GM19467 (cell line): ENCODE data around the gene NFKBIB.
"Not testable (repeated sequence)": the region's sequence is repeated elsewhere in the genome, so short reads cannot be mapped to it uniquely, and the experiment has no call there.

Experiments used
- ATAC-seq: cut with Tn5 transposase; IDR thresholded peaks from one replicate; pipeline ENCODE4 v1.9.1; 2021; ENCODE audit warnings: mild to moderate bottlenecking, moderate library complexity; ENCODE audit not compliant: unreplicated experiment

Gene NFKBIB

DNA sequence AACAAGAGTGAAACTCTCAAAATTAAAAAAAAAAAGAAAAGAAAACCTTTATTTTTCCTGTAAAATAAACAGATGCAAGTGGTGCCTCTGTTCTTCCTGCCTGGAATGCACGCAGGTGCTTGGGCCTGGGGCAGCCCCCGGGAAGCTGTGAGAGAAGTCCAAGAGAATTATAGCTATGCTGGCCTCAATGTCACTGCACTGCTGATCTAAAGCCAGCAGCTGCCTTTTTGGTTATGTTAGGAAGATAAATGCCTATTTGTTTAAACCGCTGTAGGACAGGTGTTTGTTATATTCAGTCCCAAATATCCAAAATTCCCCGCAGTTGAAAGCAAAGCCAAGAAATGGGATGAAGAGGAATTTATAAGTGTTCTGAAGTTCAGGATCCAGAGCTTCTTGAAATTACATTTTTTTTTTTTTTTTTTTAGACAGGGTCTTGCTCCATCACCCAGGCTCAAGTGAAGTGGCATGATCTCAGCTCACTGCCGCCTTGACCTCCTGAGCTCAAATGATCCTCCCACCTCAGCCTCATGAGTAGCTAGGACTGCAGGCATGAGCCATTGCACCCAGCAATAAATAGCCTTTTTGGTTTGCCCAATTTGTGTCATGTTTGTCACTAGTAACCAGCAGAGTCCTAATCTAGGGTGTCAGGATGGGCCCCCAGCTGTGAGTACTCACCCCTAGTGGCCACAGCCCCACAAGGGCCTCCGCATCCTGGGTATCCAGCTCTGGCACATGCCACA lies 23.9 kb upstream of the NFKBIB start:
- no peak for ATAC-seq

GRCh38 chr19:38877781-38878574 lies 21.8 kb upstream of the NFKBIB start, which contains the start of gene RINL:
Gene RINL, minus strand, starts transcription at chr19:38878275. Its CDS starts 1,533 bp downstream, at chr19:38876742.
- ATAC-seq, result no peak

- ATAC-seq, result no peak
Observed at GRCh38 chr19:38878575-38879399, 21.0 kb upstream of the NFKBIB start.

DNA sequence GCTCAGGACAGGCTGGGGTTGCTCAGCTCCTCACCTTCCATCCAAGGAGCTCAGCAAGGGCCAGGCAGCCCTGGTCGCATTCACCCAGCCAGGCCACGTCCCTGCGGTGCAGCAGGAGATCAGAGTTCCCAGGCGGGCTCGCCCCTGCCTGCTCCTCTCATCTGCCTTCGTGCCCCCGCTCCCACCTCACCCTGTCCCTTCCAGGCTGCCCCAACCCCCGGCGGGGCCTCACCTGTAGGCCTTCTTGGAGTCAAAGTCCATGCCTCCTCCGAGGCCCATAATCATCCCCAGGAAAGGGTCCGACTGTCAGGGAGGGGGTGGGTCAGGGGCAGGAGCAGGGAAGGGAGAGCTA lies 20.4 kb upstream of the NFKBIB start:
- no peak for ATAC-seq

DNA sequence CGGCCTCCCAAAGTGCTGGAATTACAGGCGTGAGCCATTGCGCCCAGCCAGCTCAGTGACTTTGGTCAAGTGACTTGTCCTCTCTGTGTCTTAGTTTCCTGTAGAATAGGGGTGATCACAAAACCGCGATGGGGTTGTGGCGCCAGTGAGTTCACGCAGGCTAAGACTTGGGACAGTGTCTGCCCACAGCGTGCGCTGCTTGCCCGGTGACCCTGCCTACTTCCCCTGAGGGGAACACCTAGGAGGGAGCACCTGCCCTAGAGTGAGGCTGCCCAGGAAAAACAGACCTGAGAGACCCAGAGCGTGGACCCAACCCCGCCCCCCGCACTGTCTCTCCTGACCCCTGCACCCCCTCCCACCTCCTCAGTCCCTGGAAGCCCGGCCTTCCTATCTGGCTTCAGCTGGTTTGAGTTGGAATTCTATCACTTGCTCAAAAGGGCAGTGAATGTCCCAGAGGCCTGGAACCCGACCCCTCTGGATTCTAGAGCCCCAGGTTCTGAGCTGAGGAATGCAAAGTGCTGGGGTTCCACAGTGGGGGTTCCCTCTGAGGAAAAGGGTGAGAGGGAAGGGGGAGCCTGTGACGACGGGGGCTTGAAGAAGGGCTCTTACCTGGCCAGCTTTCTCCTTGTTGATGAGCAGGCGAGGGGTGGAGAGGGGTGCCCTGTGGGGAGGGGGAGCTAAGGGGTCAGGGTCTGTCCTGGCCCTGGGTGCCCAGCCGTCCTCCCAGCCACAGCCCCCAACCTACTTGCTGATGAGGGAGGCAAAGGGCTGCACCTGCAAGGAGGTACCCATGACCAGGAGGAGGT lies 19.5 kb upstream of the NFKBIB start:
- no peak for ATAC-seq

GRCh38 chr19:38880882-38881609 lies 18.7 kb upstream of the NFKBIB start:
- no peak for ATAC-seq

GRCh38 chr19:38883286-38883685 lies 16.5 kb upstream of the NFKBIB start:
- no peak for ATAC-seq

DNA sequence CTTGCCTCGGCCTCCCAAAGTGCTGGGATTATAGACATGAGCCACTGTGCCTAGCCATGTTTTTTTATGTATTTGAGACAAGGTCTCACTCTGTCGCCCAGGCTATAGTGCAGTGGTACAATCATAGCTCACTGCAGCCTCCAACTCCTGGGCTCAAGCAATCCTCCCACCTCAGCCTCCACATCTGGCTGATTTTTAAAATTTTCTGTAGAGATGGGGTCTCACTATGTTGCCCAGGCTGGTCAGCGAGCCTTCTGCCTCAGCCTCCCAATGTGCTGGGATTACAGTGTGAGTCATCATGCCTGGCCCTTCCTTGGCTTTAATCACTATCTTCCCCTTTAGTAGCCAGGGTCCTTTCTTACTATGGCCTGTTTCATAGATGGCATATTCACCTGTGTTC lies 15.1 kb upstream of the NFKBIB start:
- not testable (repeated sequence) for ATAC-seq

DNA sequence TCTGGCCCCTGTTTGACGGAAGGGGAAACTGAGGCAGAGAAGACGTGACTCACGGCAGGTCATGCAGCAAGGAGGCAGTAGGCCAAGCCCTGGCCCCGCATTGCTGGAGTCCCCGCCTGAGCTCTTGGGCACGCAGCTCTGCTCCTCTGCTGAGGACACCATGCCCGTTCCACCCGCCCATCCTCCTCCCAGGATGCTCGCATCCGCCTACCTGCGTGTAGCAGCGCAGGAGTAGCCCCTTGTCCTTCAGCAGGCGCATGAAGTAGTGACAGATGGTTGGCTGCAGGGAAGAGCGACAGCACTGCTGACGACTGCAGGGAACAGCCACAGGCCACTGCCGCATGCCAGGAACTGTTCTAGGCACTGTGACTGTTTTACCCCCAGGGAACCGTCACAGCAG lies 10.9 kb upstream of the NFKBIB start:
- no peak for ATAC-seq

DNA sequence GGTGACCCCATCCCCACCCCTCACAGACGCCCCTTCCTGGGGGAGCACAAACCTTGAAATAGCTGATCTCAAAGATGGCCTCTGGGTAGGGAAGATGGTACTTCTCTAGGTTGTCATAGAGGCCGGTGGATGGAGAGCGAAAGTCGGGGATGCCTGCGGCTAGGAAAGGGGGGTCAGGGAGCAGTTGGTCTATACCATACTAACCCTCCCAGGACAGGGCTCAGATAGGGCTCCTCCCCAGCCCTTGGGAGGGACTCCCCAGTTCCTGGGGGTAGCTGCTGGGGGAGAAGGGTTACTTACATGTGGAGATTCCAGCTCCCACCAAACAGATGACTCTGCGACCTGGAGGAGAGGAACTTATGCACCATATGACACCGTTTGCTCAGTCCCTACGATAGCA lies 10.0 kb upstream of the NFKBIB start:
- ATAC-seq, result no peak

DNA sequence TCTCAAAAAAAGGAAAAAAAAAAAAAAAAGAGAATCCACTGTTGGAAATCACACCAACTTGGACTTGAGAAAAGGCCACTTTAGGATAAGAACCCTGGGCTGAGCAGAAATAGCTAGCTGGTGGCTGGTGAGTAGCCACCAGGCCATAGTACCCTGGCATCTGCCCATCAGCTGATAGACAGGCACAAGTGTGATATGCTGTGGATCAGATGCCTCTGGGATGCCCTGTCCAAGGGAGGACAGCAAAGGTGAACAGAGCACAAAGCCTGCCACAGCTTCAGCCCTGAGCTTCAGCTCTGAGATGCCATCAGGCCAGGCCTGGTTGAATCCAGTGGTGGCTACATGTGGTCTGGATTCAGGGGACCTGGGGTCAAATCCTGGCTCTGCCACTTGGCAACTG lies 9.1 kb upstream of the NFKBIB start:
- ATAC-seq, result no peak

- ATAC-seq, result no peak
Observed at GRCh38 chr19:38891771-38892170, 8.0 kb upstream of the NFKBIB start.

- ATAC-seq, result no peak
Observed at GRCh38 chr19:38892841-38893240, 6.9 kb upstream of the NFKBIB start.

DNA sequence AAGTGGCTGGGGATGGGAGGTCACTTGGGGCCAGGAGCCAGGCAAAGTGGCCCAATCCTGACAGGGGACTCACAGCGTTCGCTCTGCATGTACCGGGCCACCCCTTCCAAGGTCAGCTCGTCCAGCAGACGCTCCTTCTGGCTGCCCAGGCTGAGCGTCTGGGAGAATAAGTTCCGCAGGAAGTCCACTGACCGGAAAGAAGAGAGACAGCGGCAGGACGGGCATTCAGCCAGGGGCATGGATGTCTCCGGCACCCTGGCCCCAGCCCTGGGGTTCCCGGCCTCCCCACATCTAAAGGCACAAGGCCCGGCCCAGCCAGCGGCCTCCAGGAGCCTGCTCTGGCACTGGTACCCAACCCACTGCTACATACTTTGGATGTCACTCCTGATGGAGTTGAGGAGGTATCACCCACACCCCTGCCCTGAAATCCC lies 6.4 kb upstream of the NFKBIB start:
- no peak for ATAC-seq

DNA sequence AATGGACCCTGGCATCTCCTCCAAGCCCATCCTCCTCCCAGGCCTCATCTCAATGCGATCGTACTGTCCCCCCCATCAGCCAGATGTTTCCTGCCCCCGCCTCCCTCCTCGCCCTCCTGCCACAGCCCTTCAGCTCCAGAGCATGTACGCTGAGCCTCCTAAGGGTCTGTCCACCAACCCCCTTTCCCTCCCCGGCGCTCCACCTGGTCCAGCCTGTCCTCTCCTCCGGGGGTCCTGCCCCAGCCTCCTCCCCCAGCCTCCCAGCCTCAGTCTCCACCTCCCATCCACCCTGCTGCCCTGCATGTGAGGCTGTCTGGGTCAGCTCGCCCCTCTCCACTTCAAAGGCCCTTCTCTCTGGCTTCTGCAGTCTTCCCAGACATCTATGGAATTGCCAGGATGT lies 4.8 kb upstream of the NFKBIB start:
- ATAC-seq, result no peak

DNA sequence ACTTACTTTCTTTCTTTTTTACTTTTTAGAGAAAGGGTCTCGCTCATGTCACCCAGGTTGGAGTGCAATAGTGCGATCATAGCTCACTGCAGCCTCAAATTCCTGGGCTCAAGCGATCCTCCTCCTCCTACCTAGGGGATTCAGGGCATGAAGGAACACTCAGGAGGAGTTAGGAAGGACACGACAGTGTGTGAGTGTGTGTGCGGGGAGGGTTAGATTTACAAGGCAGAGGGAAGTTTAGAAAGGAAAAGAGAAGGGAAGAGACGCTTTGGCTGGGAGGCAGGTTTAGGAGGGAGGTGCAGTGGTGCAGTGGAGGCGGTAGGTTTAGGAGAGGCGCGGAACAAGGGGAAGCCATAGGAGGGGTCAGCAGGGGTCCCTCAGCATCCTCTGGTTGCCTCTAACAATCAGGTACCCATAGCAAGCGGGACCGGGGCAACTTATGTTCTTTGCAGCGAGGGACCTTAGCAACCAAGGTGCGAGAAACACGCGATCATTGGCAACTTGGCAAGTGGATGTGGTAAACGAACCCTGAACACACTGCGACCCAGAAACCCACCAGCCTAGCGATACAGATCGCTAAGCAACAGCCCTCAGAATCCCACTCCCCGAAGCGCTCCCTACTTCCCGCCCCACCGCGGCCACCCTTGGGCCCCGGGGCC lies 852 bp upstream of the NFKBIB start:
- no peak for ATAC-seq

- no peak for ATAC-seq
Observed at GRCh38 chr19:38900202-38900629, 447 bp downstream of the NFKBIB start.

GRCh38 chr19:38900743-38901190 lies 998 bp downstream of the NFKBIB start:
- ATAC-seq, result no peak

- no peak for ATAC-seq
Observed at GRCh38 chr19:38901683-38902082, 1.9 kb downstream of the NFKBIB start.
